IPS DF 6.9 (cell line): ENCODE data around the gene ASB14.

Source experiments
- DNase-seq: peaks from one replicate; pipeline ENCODE4 v3.0.0-alpha.2; 2013; ENCODE audit warnings: low read depth, low spot score
- H3K27ac ChIP-seq: one replicate; pipeline ENCODE4 v1.5.1; 2013; ENCODE audit warnings: low read length, control low read depth
- H3K27me3 ChIP-seq: 2 replicates; pipeline ENCODE4 v1.6.1; 2013; ENCODE audit warnings: mild to moderate bottlenecking, low read length; ENCODE audit not compliant: control insufficient read depth, insufficient read depth
- H3K36me3 ChIP-seq: 2 replicates; pipeline ENCODE4 v1.6.1; 2013; ENCODE audit warnings: low read length; ENCODE audit not compliant: control insufficient read depth, insufficient read depth
- H3K4me1 ChIP-seq: 2 replicates; pipeline ENCODE4 v1.6.1; 2013; ENCODE audit warnings: low read length; ENCODE audit not compliant: control insufficient read depth, insufficient read depth
- H3K4me3 ChIP-seq: 2 replicates; pipeline ENCODE4 v1.5.1; 2013; ENCODE audit warnings: mild to moderate bottlenecking, low read length
- H3K9me3 ChIP-seq: 2 replicates; pipeline ENCODE4 v1.6.1; 2013; ENCODE audit warnings: low read length, inconsistent platforms; ENCODE audit not compliant: control insufficient read depth, insufficient read depth
- WGBS: extraction: QIAGEN DNeasy Blood & Tissue Kit; methylation state at CpG from one replicate; pipeline ENCODE4 v1.1.7; 2013; ENCODE audit warnings: mixed read lengths, missing lambda C conversion rate; ENCODE audit not compliant: insufficient read length, insufficient coverage; 5-methylcytosine and 5-hydroxymethylcytosine counted together

The ASB14 gene

DNA sequence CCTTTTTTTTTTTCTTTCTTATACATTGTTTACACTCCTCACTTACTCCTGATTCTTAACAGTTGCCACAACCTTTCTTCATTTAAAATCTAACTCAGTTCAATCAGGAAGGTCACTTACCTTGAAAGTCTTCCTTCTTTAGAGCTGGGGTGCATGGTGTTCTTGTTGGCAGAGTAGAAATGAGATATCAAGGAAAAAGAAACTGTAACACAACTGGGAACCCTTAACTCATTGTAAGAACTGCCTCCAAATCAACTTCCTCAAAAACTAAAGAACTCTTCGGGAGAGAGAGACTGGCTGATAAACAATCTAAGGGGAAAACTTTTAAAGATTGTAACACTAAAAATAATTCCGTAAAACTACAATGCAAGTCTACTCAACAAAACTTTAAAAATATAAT lies 66.3 kb downstream of the ASB14 start:
- H3K36me3 ChIP-seq, result no peaks in the 10 kb centered on the region
- no peaks in the 10 kb centered on the region for H3K27me3 ChIP-seq
- no peak for DNase-seq
- WGBS, result 100% methylated on average over 1 of the region's 2 CpGs
- H3K4me1 ChIP-seq, result no peaks in the 10 kb centered on the region
- no peaks in the 10 kb centered on the region for H3K9me3 ChIP-seq
- no peak overlapping the region for H3K27ac ChIP-seq
- no peak overlapping the region for H3K4me3 ChIP-seq

DNA sequence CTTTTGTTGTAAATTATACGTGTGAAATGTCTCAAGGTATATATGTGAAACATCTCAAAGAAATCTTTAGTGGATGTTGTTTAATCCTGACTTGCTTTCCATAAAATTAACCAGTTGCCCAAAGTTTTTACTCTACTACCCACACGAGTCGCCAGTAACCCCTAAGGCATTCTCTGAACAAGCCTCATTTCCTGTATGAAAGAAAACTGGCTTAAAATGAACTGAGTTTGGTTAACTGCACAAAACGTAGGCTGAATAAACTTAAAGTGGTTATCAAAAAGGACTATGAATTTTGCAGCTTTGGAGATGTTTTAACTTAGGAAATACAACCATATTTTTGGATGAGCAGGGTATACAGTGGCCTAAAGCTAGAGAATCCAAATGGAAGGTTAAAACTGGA lies 67.6 kb downstream of the ASB14 start:
- no peak overlapping the region for H3K27ac ChIP-seq
- DNase-seq, result no peak
- WGBS, result no CpG with 5 or more reads among the region's 4 CpGs
- no peaks in the 10 kb centered on the region for H3K27me3 ChIP-seq
- H3K4me1 ChIP-seq, result no peaks in the 10 kb centered on the region
- H3K4me3 ChIP-seq, result no peak overlapping the region
- no peaks in the 10 kb centered on the region for H3K9me3 ChIP-seq
- H3K36me3 ChIP-seq, result no peaks in the 10 kb centered on the region

DNA sequence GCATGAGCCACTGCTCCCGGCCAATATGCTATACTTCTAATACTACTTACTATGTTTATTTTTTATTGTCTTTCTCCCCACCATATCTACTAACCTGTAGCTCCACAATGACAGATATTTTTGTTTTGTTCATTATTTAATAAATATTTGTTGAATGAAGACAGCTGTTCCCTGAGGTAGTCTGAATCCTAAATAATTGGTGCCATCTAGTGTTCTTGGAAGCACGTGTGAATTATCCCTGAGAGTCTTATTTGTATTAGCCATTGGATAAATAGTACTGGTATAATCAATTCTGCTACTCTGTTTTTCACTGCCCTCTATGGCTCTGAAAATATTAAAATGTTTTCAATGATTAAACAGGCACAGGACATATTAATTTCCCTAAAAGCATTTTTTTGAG lies 70.6 kb downstream of the ASB14 start:
- Histone ChIP-seq H3K9me3 (no peaks in the 10 kb centered on the region), H3K4me1 (no peaks in the 10 kb centered on the region), H3K27ac (no peak overlapping the region), H3K36me3 (no peaks in the 10 kb centered on the region), H3K4me3 (no peak overlapping the region), H3K27me3 (no peaks in the 10 kb centered on the region)
- WGBS, result no CpG with 5 or more reads among the region's 2 CpGs
- DNase-seq, result no peak
